Ovary (tissue), 9 donors: ENCODE measurements around the gene KYAT1. TPM values are rescaled to one million over a fixed set of nuclear protein-coding genes. Genes with fewer than 3 reads are reported as not detected.

Experiments
- DNase-seq, 5 donors: peaks; one replicate each; pipeline ENCODE4 v3.0.0-alpha.2; 2019 to 2020
- H3K27ac ChIP-seq, 2 donors: fragments of 200-600 bp; one replicate each; pipeline versions ENCODE4 v1.5.1 to v1.8.0; 2019 to 2022
- H3K27me3 ChIP-seq: fragments of 200-600 bp; one replicate; pipeline ENCODE4 v1.8.0; 2022
- H3K36me3 ChIP-seq: fragments of 200-600 bp; sonication (generic); one replicate; pipeline ENCODE4 v1.5.1; 2019
- H3K4me1 ChIP-seq: one replicate; pipeline ENCODE4 v1.8.1; 2013; ENCODE audit warnings: mild to moderate bottlenecking, moderate library complexity; ENCODE audit not compliant: insufficient read depth
- H3K4me3 ChIP-seq: fragments of 200-600 bp; sonication (generic); one replicate; pipeline ENCODE4 v1.5.1; 2017
- H3K9me3 ChIP-seq, 2 donors: fragments of 200-600 bp in 1 of 2; sonication (generic) in 1 of 2; one replicate each; pipeline versions ENCODE4 v1.5.1 to v1.8.1; 2013 to 2019; ENCODE audit warnings: mild to moderate bottlenecking in 1 of 2, moderate library complexity in 1 of 2
- CTCF ChIP-seq, 3 donors: fragments of 450-650 bp in 2 of 3; fragments of 200-600 bp in 1 of 3; IDR thresholded peaks; one replicate each; pipeline versions ENCODE4 v1.5.1 to v1.8.0; 2016 to 2022; ENCODE audit warnings: antibody characterized with exemption in 3 of 3, mild to moderate bottlenecking in 1 of 3
- EP300 ChIP-seq: sonication (generic); formaldehyde crosslinking; IDR thresholded peaks from one replicate; pipeline ENCODE4 v1.6.1; 2017; ENCODE audit warnings: antibody characterized with exemption
- POLR2A ChIP-seq: fragments of 450-650 bp; IDR thresholded peaks from one replicate; pipeline ENCODE4 v1.6.1; 2017; ENCODE audit warnings: antibody characterized with exemption, mild to moderate bottlenecking, moderate library complexity
- WGBS, 3 donors: extraction: QIAGEN DNeasy Blood & Tissue Kit in 1 of 3; methylation state at CpG; one replicate each; pipeline versions ENCODE4 v1.1.5 to v1.1.7; 2013 to 2017; 5-methylcytosine and 5-hydroxymethylcytosine counted together
- intact Hi-C, 4 donors: fragments of 100-400 bp; cut with DNase I; formaldehyde crosslinking; loops; one replicate each; pipeline versions ENCODE4 v1.11.0 to v1.15.1; 2022 to 2023
- polyA plus RNA-seq, 2 donors: library from polyadenylated mRNA; stranded (reverse); fragments of 200-250 nt in 1 of 2; fragments of 350-450 nt in 1 of 2; fragmentation: Illumina TruSeq in 1 of 2; extraction: RNeasy Lipid Tissue Mini Kit (QIAGEN cat#74804) in 1 of 2; gene quantifications; one replicate each; pipeline ENCODE4 v1.2.3, GENCODE V29; 2013 to 2014
- total RNA-seq, 7 donors: library from RNA; depleted of rRNA in 2 of 7; stranded (reverse); fragments of >200 nt in 2 of 7; fragmentation: NEBNext Ultra II Directional in 3 of 7; extraction: Animal tissue kit (Norgen Biotek cat#: 25700) in 3 of 7; gene quantifications; one replicate each; pipeline versions ENCODE4 v1.1.0 to v1.2.4, GENCODE V29; 2016 to 2023
- donor health status: DM: no; HTN: no; CAD: no; lungs with moderate emphysema.
- donor health status: DM: no; HTN: no; CAD: no.
- donor health status: Bipolar disorder and iron deficiency.
- donor health status: DM: yes; HTN: yes; CAD: no.
- donor health status: DM: no; HTN: no; CAD: no.
- donor health status: DM: yes; HTN: yes; CAD: no.

The KYAT1 gene
- total and polyA plus RNA-seq, 9 donors, result 4.2 to 10.2 (median 5.8) TPM

GRCh38 chr9:128841694-128842492 is 39.9 kb downstream of the KYAT1 start:
- intact Hi-C loops, result no loop called here
- DNase-seq, result no peak
- Histone ChIP-seq H3K4me1 (no peaks in the 10 kb centered on the region), H3K9me3 (no peaks in the 10 kb centered on the region), H3K27me3 (no peaks in the 10 kb centered on the region), H3K36me3 (no peaks in the 10 kb centered on the region), H3K4me3 (no peak overlapping the region), H3K27ac (no peak overlapping the region)
- 86 to 87% (median 86%) methylated on average over 12 of the region's 12 CpGs for WGBS, 3 donors
- TF ChIP-seq POLR2A (no peak), EP300 (no peak), CTCF (IDR thresholded peaks at IDR 0.05) (no peak)

GRCh38 chr9:128840524-128840923 is 41.2 kb downstream of the KYAT1 start:
- Histone ChIP-seq H3K27ac (no peak overlapping the region), H3K9me3 (no peaks in the 10 kb centered on the region), H3K4me3 (no peak overlapping the region), H3K27me3 (no peaks in the 10 kb centered on the region), H3K36me3 (no peaks in the 10 kb centered on the region), H3K4me1 (no peaks in the 10 kb centered on the region)
- TF ChIP-seq CTCF (IDR thresholded peaks at IDR 0.05), result no peak
- DNase-seq, result no peak
- 94 to 100% (median 96%) methylated on average over 1 of the region's 1 CpG for WGBS, 3 donors
- intact Hi-C loops, result no loop called here

GRCh38 chr9:128838338-128838737 is 43.4 kb downstream of the KYAT1 start:
- no peak for TF ChIP-seq EP300
- no peaks in the 10 kb centered on the region for H3K36me3 ChIP-seq
- intact Hi-C loops, result no loop called here
- H3K27me3 ChIP-seq, result no peaks in the 10 kb centered on the region
- no peaks in the 10 kb centered on the region for H3K4me1 ChIP-seq
- H3K9me3 ChIP-seq, result no peaks in the 10 kb centered on the region
- no peak overlapping the region for H3K4me3 ChIP-seq
- no peak for DNase-seq
- no peak overlapping the region for H3K27ac ChIP-seq
- WGBS, 3 donors, result 76 to 77% (median 77%) methylated on average over 3 of the region's 3 CpGs

GRCh38 chr9:128836509-128837145 is 45.1 kb downstream of the KYAT1 start:
- no peak for DNase-seq
- no peak overlapping the region for H3K27ac ChIP-seq
- H3K27me3 ChIP-seq, result no peaks in the 10 kb centered on the region
- intact Hi-C loops, result no loop called here
- no peak for TF ChIP-seq POLR2A
- TF ChIP-seq CTCF (IDR thresholded peaks at IDR 0.05), result no peak
- TF ChIP-seq EP300, result no peak
- 89 to 96% (median 91%) methylated on average over 14 of the region's 14 CpGs for WGBS, 3 donors
- no peaks in the 10 kb centered on the region for H3K4me1 ChIP-seq
- no peaks in the 10 kb centered on the region for H3K36me3 ChIP-seq
- H3K9me3 ChIP-seq, result no peaks in the 10 kb centered on the region
- no peak overlapping the region for H3K4me3 ChIP-seq
